ENCODE measurements around the gene SLC3A2.
"Not testable (repeated sequence)": the region's sequence is repeated elsewhere in the genome, so short reads cannot be mapped to it uniquely, and the experiment has no call there.

Gene SLC3A2

GRCh38 chr11:62842891-62843290 lies 37.8 kb upstream of the SLC3A2 start:
- H3K9me3 ChIP-seq (ENCODE audit: low read length); H3K36me3 ChIP-seq (ENCODE audit: insufficient read depth, low read length); H3K4me3 ChIP-seq (ENCODE audit: low read depth in 1 of 2, low read length in 2 of 2); H3K27me3 ChIP-seq (ENCODE audit: control insufficient read depth in 1 of 2, insufficient read depth in 2 of 2, low read length in 2 of 2); H3K4me1 ChIP-seq (ENCODE audit: insufficient read depth, low read length): not testable (repeated sequence)
- Histone ChIP-seq H3K27ac (ENCODE audit: low read depth, low read length) (peak overlapping the region; percentile 88), H3K9ac (ENCODE audit: low read length) (peak overlapping the region; percentile 85)

- Histone ChIP-seq H3K4me1 (ENCODE audit: insufficient read depth, low read length) (peaks cover 5% of the 10 kb centered on the region), H3K27ac (ENCODE audit: low read depth, low read length) (no peak overlapping the region), H3K9ac (ENCODE audit: low read length) (no peak overlapping the region), H3K9me3 (ENCODE audit: low read length) (no peaks in the 10 kb centered on the region), H3K36me3 (ENCODE audit: insufficient read depth, low read length) (no peaks in the 10 kb centered on the region), H3K4me3 (ENCODE audit: low read depth in 1 of 2, low read length in 2 of 2) (no peak overlapping the region), H3K27me3 (ENCODE audit: control insufficient read depth in 1 of 2, insufficient read depth in 2 of 2, low read length in 2 of 2) (no peaks in the 10 kb centered on the region)
These were observed 37.2 kb upstream of the SLC3A2 start for GRCh38 chr11:62843466-62843865.

GRCh38 chr11:62844154-62844553 lies 36.5 kb upstream of the SLC3A2 start:
- no peak overlapping the region for H3K4me3 ChIP-seq (ENCODE audit: low read depth in 1 of 2, low read length in 2 of 2)
- no peaks in the 10 kb centered on the region for H3K27me3 ChIP-seq (ENCODE audit: control insufficient read depth in 1 of 2, insufficient read depth in 2 of 2, low read length in 2 of 2)
- no peak overlapping the region for H3K9ac ChIP-seq (ENCODE audit: low read length)
- H3K9me3 ChIP-seq (ENCODE audit: low read length) = no peaks in the 10 kb centered on the region
- H3K27ac ChIP-seq (ENCODE audit: low read depth, low read length) = no peak overlapping the region
- no peaks in the 10 kb centered on the region for H3K36me3 ChIP-seq (ENCODE audit: insufficient read depth, low read length)
- H3K4me1 ChIP-seq (ENCODE audit: insufficient read depth, low read length) = peaks cover 5% of the 10 kb centered on the region

- no peak overlapping the region for H3K4me3 ChIP-seq (ENCODE audit: low read depth in 1 of 2, low read length in 2 of 2)
- H3K9ac ChIP-seq (ENCODE audit: low read length) = no peak overlapping the region
- H3K27ac ChIP-seq (ENCODE audit: low read depth, low read length) = no peak overlapping the region
- H3K4me1 ChIP-seq (ENCODE audit: insufficient read depth, low read length) = peaks cover 5% of the 10 kb centered on the region
- H3K9me3 ChIP-seq (ENCODE audit: low read length) = no peaks in the 10 kb centered on the region
- no peaks in the 10 kb centered on the region for H3K27me3 ChIP-seq (ENCODE audit: control insufficient read depth in 1 of 2, insufficient read depth in 2 of 2, low read length in 2 of 2)
- peaks cover 2% of the 10 kb centered on the region for H3K36me3 ChIP-seq (ENCODE audit: insufficient read depth, low read length)
These were observed 34.5 kb upstream of the SLC3A2 start for GRCh38 chr11:62846177-62846576.

GRCh38 chr11:62847767-62848314 lies 32.9 kb upstream of the SLC3A2 start:
- H3K4me3 ChIP-seq (ENCODE audit: low read depth in 1 of 2, low read length in 2 of 2) = no peak overlapping the region
- no peak overlapping the region for H3K27ac ChIP-seq (ENCODE audit: low read depth, low read length)
- H3K27me3 ChIP-seq (ENCODE audit: control insufficient read depth in 1 of 2, insufficient read depth in 2 of 2, low read length in 2 of 2) = no peaks in the 10 kb centered on the region
- peaks cover 18% of the 10 kb centered on the region for H3K36me3 ChIP-seq (ENCODE audit: insufficient read depth, low read length)
- H3K9ac ChIP-seq (ENCODE audit: low read length) = no peak overlapping the region
- no peaks in the 10 kb centered on the region for H3K9me3 ChIP-seq (ENCODE audit: low read length)
- peaks cover under 1% of the 10 kb centered on the region for H3K4me1 ChIP-seq (ENCODE audit: insufficient read depth, low read length)

- Histone ChIP-seq H3K4me3 (ENCODE audit: low read depth in 1 of 2, low read length in 2 of 2) (no peak overlapping the region), H3K36me3 (ENCODE audit: insufficient read depth, low read length) (peaks cover 37% of the 10 kb centered on the region), H3K27ac (ENCODE audit: low read depth, low read length) (no peak overlapping the region), H3K27me3 (ENCODE audit: control insufficient read depth in 1 of 2, insufficient read depth in 2 of 2, low read length in 2 of 2) (no peaks in the 10 kb centered on the region), H3K9me3 (ENCODE audit: low read length) (no peaks in the 10 kb centered on the region), H3K4me1 (ENCODE audit: insufficient read depth, low read length) (peaks cover 22% of the 10 kb centered on the region), H3K9ac (ENCODE audit: low read length) (no peak overlapping the region)
These were observed 29.5 kb upstream of the SLC3A2 start for GRCh38 chr11:62850911-62851806.

GRCh38 chr11:62851807-62852522 lies 28.7 kb upstream of the SLC3A2 start:
- H3K4me3 ChIP-seq (ENCODE audit: low read depth in 1 of 2, low read length in 2 of 2) = no peak overlapping the region
- no peaks in the 10 kb centered on the region for H3K9me3 ChIP-seq (ENCODE audit: low read length)
- H3K27ac ChIP-seq (ENCODE audit: low read depth, low read length) = no peak overlapping the region
- no peaks in the 10 kb centered on the region for H3K27me3 ChIP-seq (ENCODE audit: control insufficient read depth in 1 of 2, insufficient read depth in 2 of 2, low read length in 2 of 2)
- peaks cover 28% of the 10 kb centered on the region for H3K4me1 ChIP-seq (ENCODE audit: insufficient read depth, low read length)
- H3K36me3 ChIP-seq (ENCODE audit: insufficient read depth, low read length) = peaks cover 37% of the 10 kb centered on the region
- H3K9ac ChIP-seq (ENCODE audit: low read length) = no peak overlapping the region

GRCh38 chr11:62852523-62853188 lies 28.0 kb upstream of the SLC3A2 start:
- Histone ChIP-seq H3K4me3 (ENCODE audit: low read depth in 1 of 2, low read length in 2 of 2) (no peak overlapping the region), H3K9me3 (ENCODE audit: low read length) (no peaks in the 10 kb centered on the region), H3K9ac (ENCODE audit: low read length) (no peak overlapping the region), H3K27me3 (ENCODE audit: control insufficient read depth in 1 of 2, insufficient read depth in 2 of 2, low read length in 2 of 2) (no peaks in the 10 kb centered on the region), H3K36me3 (ENCODE audit: insufficient read depth, low read length) (peaks cover 37% of the 10 kb centered on the region), H3K4me1 (ENCODE audit: insufficient read depth, low read length) (peaks cover 28% of the 10 kb centered on the region), H3K27ac (ENCODE audit: low read depth, low read length) (no peak overlapping the region)

GRCh38 chr11:62853279-62853965 lies 27.3 kb upstream of the SLC3A2 start:
- Histone ChIP-seq H3K4me3 (ENCODE audit: low read depth in 1 of 2, low read length in 2 of 2) (no peak overlapping the region), H3K27ac (ENCODE audit: low read depth, low read length) (no peak overlapping the region), H3K9me3 (ENCODE audit: low read length) (no peaks in the 10 kb centered on the region), H3K9ac (ENCODE audit: low read length) (no peak overlapping the region), H3K36me3 (ENCODE audit: insufficient read depth, low read length) (peaks cover 37% of the 10 kb centered on the region), H3K27me3 (ENCODE audit: control insufficient read depth in 1 of 2, insufficient read depth in 2 of 2, low read length in 2 of 2) (no peaks in the 10 kb centered on the region), H3K4me1 (ENCODE audit: insufficient read depth, low read length) (peaks cover 28% of the 10 kb centered on the region)

- peak overlapping the region; percentile 75 for H3K9ac ChIP-seq (ENCODE audit: low read length)
- H3K27ac ChIP-seq (ENCODE audit: low read depth, low read length) = peak overlapping the region; percentile 64
These were observed 26.5 kb upstream of the SLC3A2 start for GRCh38 chr11:62854013-62854824.

More at GRCh38 chr11:62854013-62854824, 26.5 kb upstream of the SLC3A2 start:
- Histone ChIP-seq H3K9me3 (ENCODE audit: low read length) (no peaks in the 10 kb centered on the region), H3K4me1 (ENCODE audit: insufficient read depth, low read length) (peaks cover 28% of the 10 kb centered on the region), H3K27me3 (ENCODE audit: control insufficient read depth in 1 of 2, insufficient read depth in 2 of 2, low read length in 2 of 2) (no peaks in the 10 kb centered on the region), H3K36me3 (ENCODE audit: insufficient read depth, low read length) (peaks cover 37% of the 10 kb centered on the region), H3K4me3 (ENCODE audit: low read depth in 1 of 2, low read length in 2 of 2) (peak overlapping the region; percentile 97 to 100)

All from muscle layer of colon (tissue), 2 donors.